ENCODE measurements around the gene CHI3L2.
A peak's percentile ranks its signal among the peaks of the same experiment; 100 is the strongest.
"Not testable (repeated sequence)": the region's sequence is repeated elsewhere in the genome, so short reads cannot be mapped to it uniquely, and the experiment has no call there.

CHI3L2 gene

GRCh38 chr1:111202707-111203623 is 24.5 kb upstream of the CHI3L2 start:
- DNase-seq: no peak

GRCh38 chr1:111203681-111204200 is 23.8 kb upstream of the CHI3L2 start:
- DNase-seq: peak; percentile 28

- no peak for DNase-seq
Measured at GRCh38 chr1:111204201-111204982, 23.1 kb upstream of the CHI3L2 start.

- no peak for DNase-seq
Measured at GRCh38 chr1:111204983-111205713, 22.4 kb upstream of the CHI3L2 start.

- no peak for DNase-seq
Measured at GRCh38 chr1:111205714-111206050, 21.8 kb upstream of the CHI3L2 start.

- no peak for DNase-seq
Measured at GRCh38 chr1:111208921-111209320, 18.6 kb upstream of the CHI3L2 start.

GRCh38 chr1:111209622-111210021 is 17.9 kb upstream of the CHI3L2 start:
- no peak for DNase-seq

- DNase-seq: no peak
Measured at GRCh38 chr1:111211921-111212320, 15.6 kb upstream of the CHI3L2 start.

GRCh38 chr1:111212634-111213335 is 14.7 kb upstream of the CHI3L2 start:
- DNase-seq: no peak

- DNase-seq: no peak
Measured at GRCh38 chr1:111213412-111213811, 14.1 kb upstream of the CHI3L2 start.

- no peak for DNase-seq
Measured at GRCh38 chr1:111214074-111214801, 13.3 kb upstream of the CHI3L2 start.

- no peak for DNase-seq
Measured at GRCh38 chr1:111214884-111215283, 12.6 kb upstream of the CHI3L2 start.

GRCh38 chr1:111215285-111215684 is 12.2 kb upstream of the CHI3L2 start:
- not testable (repeated sequence) for DNase-seq

- DNase-seq: no peak
Measured at GRCh38 chr1:111216751-111217150, 10.8 kb upstream of the CHI3L2 start.

- DNase-seq: no peak
Measured at GRCh38 chr1:111217183-111217910, 10.2 kb upstream of the CHI3L2 start.

- DNase-seq: no peak
Measured at GRCh38 chr1:111218701-111219556, 8.6 kb upstream of the CHI3L2 start.

GRCh38 chr1:111219557-111220286 is 7.8 kb upstream of the CHI3L2 start:
- no peak for DNase-seq

GRCh38 chr1:111220302-111220890 is 7.1 kb upstream of the CHI3L2 start:
- DNase-seq: no peak

GRCh38 chr1:111221276-111221632 is 6.3 kb upstream of the CHI3L2 start:
- no peak for DNase-seq
